Measurements from ENCODE around the gene LMBR1. TPM values are rescaled to one million over a fixed set of nuclear protein-coding genes. Genes with fewer than 3 reads are reported as not detected.

LMBR1 gene
- total and polyA plus RNA-seq, 2 experiments from 2014 or later, result 37.2 to 53.1 TPM

DNA sequence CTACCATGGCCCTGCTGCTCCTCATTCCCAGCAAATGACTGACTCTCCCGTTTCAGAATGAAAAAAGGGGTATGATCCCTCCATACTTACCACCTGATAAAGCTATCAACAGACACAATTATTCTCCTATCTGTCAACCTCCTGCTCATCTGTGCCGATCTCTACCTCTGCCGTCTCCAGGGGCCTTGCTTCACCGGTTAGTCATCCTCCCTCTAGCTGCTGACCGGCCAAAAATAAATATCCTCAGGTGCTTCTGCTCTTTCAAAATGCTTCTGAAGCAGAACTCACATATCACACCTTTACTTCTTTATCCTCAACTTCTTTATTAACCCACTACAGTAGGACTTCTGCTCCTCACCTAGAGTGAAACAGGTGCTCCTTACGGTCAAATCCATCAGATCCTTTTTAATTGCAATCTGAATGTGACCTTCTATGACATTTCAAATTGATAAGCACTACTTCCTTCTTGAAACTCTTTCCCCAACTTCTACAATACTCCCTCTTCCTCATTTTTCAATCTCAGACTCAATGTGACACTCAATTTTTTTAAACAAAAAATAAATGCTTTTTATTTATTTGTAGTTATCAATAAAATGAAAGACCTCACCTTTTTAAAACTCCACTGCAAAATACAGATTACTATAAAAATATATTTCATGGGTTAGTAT is 63.2 kb downstream of the LMBR1 start:
- H3K36me3 ChIP-seq (replicated peaks; ENCODE audit: insufficient read depth, low read depth), result no peaks in the 10 kb centered on the region
- no peaks in the 10 kb centered on the region for H4K20me1 ChIP-seq (ENCODE audit: insufficient read depth, poor library complexity, severe bottlenecking)
- H3K9me2 ChIP-seq (replicated peaks; ENCODE audit: insufficient read depth), result no peaks in the 10 kb centered on the region
- H3K27ac ChIP-seq, result no peak overlapping the region
- no peaks in the 10 kb centered on the region for H3K79me2 ChIP-seq
- WGBS (ENCODE audit: low lambda C conversion rate, missing lambda C conversion rate), result 85% methylated on average over 6 of the region's 6 CpGs
- DNase-seq (ENCODE audit: low spot score), result no peak
- no peaks in the 10 kb centered on the region for H3K9me3 ChIP-seq (ENCODE audit: low read depth)
- H3K4me2 ChIP-seq, result no peak overlapping the region
- H2AFZ ChIP-seq, result no peak overlapping the region
- no peaks in the 10 kb centered on the region for H3K4me1 ChIP-seq (ENCODE audit: insufficient read depth)
- TF ChIP-seq EZH2phosphoT487 (IDR thresholded peaks at IDR 0.05; ENCODE audit: low read depth, severe bottlenecking, unreplicated experiment) (no peak), EZH2 (IDR thresholded peaks at IDR 0.05; ENCODE audit: borderline replicate concordance) (no peak)
- TF ChIP-seq, protein P1, sequence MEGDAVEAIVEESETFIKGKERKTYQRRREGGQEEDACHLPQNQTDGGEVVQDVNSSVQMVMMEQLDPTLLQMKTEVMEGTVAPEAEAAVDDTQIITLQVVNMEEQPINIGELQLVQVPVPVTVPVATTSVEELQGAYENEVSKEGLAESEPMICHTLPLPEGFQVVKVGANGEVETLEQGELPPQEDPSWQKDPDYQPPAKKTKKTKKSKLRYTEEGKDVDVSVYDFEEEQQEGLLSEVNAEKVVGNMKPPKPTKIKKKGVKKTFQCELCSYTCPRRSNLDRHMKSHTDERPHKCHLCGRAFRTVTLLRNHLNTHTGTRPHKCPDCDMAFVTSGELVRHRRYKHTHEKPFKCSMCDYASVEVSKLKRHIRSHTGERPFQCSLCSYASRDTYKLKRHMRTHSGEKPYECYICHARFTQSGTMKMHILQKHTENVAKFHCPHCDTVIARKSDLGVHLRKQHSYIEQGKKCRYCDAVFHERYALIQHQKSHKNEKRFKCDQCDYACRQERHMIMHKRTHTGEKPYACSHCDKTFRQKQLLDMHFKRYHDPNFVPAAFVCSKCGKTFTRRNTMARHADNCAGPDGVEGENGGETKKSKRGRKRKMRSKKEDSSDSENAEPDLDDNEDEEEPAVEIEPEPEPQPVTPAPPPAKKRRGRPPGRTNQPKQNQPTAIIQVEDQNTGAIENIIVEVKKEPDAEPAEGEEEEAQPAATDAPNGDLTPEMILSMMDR (IDR thresholded peaks at IDR 0.05; ENCODE audit: poor library complexity), result no peak
- no peak overlapping the region for H3K4me3 ChIP-seq
- no peaks in the 10 kb centered on the region for H3K27me3 ChIP-seq

DNA sequence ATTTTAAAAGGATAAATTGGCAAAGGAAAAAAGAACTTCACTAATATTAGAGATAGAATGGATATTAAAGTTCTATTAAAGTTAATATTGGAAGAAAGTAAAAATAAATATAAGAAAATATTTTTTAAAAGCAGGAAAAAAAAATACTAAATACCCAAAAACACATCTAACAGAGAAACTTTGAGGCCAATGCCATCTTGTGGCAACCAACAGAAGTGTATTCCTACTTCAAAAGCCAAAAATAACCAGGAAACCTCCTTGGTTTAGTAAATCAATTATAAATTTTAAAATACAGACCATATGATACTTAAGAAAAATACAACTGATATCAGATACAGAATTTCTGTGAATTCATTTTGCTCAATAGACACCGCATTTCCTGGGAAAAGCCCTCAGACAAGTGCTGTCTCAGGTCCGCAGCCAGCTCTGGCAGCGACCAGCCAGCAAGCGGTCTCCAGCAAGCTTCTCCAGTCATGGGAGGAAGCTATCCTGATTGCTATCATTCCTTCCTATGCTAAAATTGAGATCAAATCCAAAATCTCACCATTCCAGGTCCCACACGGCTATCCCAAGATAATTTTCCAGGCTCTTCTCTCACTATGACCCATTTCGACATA is 65.3 kb downstream of the LMBR1 start:
- H3K79me2 ChIP-seq, result no peaks in the 10 kb centered on the region
- peak; percentile 34 for DNase-seq (ENCODE audit: low spot score)
- no peak for TF ChIP-seq EZH2phosphoT487 (IDR thresholded peaks at IDR 0.05; ENCODE audit: low read depth, severe bottlenecking, unreplicated experiment)
- TF ChIP-seq, protein P1 (IDR thresholded peaks at IDR 0.05; ENCODE audit: poor library complexity), result peak; percentile 63
- H3K4me3 ChIP-seq, result no peak overlapping the region
- H3K9me2 ChIP-seq (replicated peaks; ENCODE audit: insufficient read depth), result no peaks in the 10 kb centered on the region
- no peaks in the 10 kb centered on the region for H3K36me3 ChIP-seq (replicated peaks; ENCODE audit: insufficient read depth, low read depth)
- no peaks in the 10 kb centered on the region for H3K4me1 ChIP-seq (ENCODE audit: insufficient read depth)
- H3K27ac ChIP-seq, result no peak overlapping the region
- 87% methylated on average over 6 of the region's 6 CpGs for WGBS (ENCODE audit: low lambda C conversion rate, missing lambda C conversion rate)
- H2AFZ ChIP-seq, result no peak overlapping the region
- no peaks in the 10 kb centered on the region for H3K9me3 ChIP-seq (ENCODE audit: low read depth)
- H3K4me2 ChIP-seq, result no peak overlapping the region
- no peaks in the 10 kb centered on the region for H4K20me1 ChIP-seq (ENCODE audit: insufficient read depth, poor library complexity, severe bottlenecking)
- H3K27me3 ChIP-seq, result no peaks in the 10 kb centered on the region

- Histone ChIP-seq H4K20me1 (ENCODE audit: insufficient read depth, poor library complexity, severe bottlenecking) (no peaks in the 10 kb centered on the region), H2AFZ (no peak overlapping the region), H3K4me2 (no peak overlapping the region), H3K27me3 (no peaks in the 10 kb centered on the region), H3K27ac (no peak overlapping the region), H3K79me2 (no peaks in the 10 kb centered on the region), H3K4me1 (ENCODE audit: insufficient read depth) (no peaks in the 10 kb centered on the region), H3K4me3 (no peak overlapping the region), H3K9me2 (replicated peaks; ENCODE audit: insufficient read depth) (no peaks in the 10 kb centered on the region), H3K36me3 (replicated peaks; ENCODE audit: insufficient read depth, low read depth) (no peaks in the 10 kb centered on the region), H3K9me3 (ENCODE audit: low read depth) (no peaks in the 10 kb centered on the region)
- WGBS (ENCODE audit: low lambda C conversion rate, missing lambda C conversion rate), result 86% methylated on average over 4 of the region's 4 CpGs
- TF ChIP-seq, protein P1 (IDR thresholded peaks at IDR 0.05; ENCODE audit: poor library complexity), result no peak
- no peak for TF ChIP-seq EZH2 (IDR thresholded peaks at IDR 0.05; ENCODE audit: borderline replicate concordance)
- TF ChIP-seq EZH2phosphoT487 (IDR thresholded peaks at IDR 0.05; ENCODE audit: low read depth, severe bottlenecking, unreplicated experiment), result no peak
- DNase-seq (ENCODE audit: low spot score), result no peak
These were observed 69.5 kb downstream of the LMBR1 start for GRCh38 chr7:156823435-156823834.
